LHCN-M2 (cell line): ENCODE measurements around the gene LIMS2. TPM values are rescaled to one million over a fixed set of nuclear protein-coding genes. Genes with fewer than 3 reads are reported as not detected.

ENCODE experiments used
- DNase-seq: peaks from one replicate; pipeline ENCODE4 v3.0.0-alpha.2; 2012; ENCODE audit warnings: low read depth
- total RNA-seq: library from RNA; depleted of rRNA; stranded (reverse); fragments of >200 nt; gene quantifications from 2 replicates; pipeline ENCODE4 v1.2.3, GENCODE V29; 2014

LIMS2 gene
- total RNA-seq, 1 experiment from 2014 or later = 2.3 TPM

DNA sequence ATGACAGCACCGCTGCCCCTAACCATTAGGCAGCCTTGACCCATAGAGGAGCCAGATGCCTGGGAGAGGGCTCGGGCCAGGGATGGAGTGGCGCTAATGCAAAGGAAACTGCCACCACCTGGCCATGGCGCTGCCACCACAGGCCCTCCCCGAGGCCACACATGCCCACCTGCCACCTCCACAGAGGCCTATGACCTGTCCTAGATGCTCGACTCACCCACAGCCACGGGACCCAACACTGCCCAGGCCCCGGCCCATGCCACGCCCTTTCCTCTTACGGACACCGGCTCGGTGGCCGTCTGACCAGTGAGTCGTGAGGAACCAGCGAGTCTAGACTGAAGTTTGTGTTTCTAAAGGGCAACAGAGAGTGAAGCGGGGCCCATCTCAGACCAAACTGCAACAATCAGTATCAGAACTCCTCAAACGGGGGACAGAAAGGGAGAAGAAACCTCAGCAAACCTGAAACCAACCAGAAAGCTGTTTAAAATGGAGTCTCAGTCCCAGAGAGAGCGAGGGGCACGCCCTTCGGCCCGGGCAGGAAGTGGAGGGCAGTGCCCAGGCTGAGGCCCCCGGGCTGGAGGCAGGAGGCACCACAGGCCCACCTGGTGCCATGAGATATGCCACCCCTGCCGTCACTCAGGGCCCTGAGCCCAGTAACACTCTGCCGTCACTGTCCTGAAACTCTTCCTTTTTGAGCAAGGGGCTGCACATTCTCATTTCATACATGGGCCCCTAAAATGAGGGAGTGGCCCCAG lies 28.7 kb downstream of the LIMS2 start:
- no peak for DNase-seq

DNA sequence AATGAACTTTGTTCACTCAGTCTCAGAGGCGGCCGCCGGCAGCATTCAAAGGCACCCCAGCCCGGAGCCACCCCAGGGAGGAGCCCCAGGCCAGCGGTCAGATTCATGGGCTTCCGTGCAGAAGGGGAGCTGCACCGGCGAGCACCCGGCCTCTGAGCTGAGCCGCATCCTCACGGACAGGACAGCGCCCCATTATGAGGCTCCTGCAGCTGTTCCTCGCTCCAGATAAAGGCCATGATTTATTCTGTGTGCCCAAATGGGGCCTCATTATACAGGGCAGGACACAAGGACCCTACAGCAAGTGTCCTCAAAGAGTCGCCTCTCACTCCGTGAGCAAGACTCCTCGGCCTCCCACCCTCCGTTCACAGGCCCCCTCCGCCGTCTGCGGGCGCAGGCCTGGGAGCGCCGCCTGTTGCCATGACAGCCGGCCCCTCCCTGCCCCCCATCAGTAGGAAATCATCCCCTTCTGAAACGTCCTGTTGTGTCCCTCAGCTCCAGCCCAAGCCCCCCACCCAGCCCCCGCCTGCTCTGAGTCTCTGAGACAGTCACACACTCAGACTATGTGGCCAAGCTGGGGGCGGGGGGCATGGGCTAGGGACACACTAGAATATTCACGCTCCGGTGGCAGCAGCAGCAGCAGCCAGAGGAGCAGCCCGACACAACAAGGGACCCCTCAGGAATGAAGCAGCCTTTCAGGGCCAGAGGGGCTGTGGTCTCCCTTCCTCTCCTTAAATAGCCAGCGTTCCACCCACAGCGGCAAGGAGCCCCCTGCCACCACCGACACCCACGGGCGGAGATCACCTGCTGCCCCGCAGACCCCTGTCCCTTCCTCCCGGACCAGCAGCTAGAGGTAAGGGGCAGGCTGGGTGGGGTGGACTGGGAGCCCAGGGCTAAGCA lies 29.7 kb downstream of the LIMS2 start, which contains the start of gene GPR17:
Gene GPR17 (plus strand): TSS at position 759 of the 897 bp plus-strand sequence. CDS start 4,583 bp downstream, outside the sequence.
- no peak for DNase-seq

DNA sequence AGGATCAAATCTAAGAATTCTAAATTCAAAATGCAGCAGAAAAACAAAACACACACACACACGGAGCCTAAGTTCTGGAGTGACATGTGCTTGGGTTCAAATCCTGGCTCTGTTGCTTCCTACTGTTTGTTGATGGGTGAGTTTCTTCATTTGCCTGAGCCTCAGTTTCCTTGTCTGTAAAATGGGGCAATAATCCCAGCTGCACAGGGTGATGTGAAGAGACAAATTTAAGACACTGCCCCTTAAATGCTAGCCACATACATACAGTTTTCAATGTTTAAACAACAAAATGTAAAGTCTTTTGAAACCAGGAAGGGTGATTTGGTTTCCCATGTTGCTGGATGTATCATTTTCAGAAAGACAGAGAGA lies 30.3 kb downstream of the LIMS2 start:
- DNase-seq = no peak

DNA sequence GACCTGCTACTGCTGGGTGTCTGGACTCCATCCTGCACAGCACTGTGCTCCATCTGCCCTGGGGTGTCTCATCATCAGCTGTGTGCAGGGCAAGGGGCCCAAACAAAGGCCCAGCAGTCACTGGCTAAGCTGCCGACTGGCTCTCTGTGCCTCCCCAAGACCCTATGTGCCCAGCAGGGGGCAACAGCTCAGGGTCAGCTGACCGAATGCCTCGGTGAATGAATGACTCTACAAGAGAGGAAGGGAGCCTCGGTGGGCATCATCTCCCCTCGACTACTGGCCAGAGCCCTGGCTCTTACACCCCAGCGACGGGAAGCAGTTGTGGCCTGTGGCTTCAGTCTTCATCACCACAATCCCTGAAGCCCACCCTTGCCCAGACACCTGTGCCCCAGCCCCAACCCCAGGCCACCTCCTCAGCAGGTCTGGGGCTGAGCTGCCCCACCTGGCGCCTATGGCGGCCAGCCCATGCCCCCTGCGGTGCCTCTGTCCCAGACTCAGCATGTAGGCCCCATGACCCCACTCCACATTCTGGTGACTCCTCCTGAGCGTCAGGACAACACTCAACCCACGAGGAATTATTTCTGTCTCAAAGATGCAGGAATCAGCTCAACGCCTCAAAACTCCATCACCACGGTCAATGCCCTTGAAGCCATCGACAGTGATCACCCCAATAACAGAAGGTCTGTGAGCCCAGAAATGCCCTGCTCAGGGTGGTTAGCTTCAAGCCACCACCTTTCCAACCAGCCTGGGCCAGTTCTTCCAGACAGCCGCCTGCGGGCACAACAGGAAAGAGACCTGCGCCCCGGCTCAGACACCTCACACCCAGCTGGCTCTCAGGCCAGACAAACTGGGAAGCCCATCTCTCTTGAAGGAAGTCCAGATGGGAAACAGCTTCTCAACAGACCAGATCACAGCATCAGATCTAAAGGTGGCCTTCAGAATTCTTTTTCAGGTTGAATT lies 31.0 kb downstream of the LIMS2 start:
- DNase-seq = no peak

DNA sequence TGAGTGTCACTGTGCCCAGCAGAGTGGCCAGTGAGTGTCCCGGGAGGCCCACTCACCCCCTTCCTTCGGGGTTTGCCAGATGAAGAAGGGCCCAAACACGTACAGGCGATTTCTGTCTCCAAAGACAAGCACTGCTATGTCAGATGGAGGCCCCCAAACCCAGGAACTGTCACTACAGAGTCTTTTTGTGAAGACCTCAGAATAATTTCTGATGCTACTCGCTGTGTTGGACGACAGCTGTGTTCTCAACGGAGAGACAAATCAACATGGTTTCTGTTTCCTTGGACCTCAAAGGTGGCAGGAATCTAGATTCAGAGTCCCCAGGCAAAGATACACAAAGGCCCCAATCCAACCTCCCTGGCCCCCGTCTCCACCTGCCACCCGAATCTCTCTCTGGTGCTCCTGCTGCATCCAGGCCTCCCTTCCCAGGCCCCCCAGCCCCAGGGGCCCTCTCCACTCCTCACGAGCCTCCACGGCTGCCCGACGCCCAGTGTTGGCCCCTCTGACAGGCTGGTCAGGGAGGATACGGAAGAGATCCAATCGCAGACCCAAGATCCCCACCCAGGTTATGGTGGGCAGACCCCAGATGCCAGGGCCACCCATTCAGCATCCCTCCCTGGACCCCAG lies 31.8 kb downstream of the LIMS2 start:
- no peak for DNase-seq

DNA sequence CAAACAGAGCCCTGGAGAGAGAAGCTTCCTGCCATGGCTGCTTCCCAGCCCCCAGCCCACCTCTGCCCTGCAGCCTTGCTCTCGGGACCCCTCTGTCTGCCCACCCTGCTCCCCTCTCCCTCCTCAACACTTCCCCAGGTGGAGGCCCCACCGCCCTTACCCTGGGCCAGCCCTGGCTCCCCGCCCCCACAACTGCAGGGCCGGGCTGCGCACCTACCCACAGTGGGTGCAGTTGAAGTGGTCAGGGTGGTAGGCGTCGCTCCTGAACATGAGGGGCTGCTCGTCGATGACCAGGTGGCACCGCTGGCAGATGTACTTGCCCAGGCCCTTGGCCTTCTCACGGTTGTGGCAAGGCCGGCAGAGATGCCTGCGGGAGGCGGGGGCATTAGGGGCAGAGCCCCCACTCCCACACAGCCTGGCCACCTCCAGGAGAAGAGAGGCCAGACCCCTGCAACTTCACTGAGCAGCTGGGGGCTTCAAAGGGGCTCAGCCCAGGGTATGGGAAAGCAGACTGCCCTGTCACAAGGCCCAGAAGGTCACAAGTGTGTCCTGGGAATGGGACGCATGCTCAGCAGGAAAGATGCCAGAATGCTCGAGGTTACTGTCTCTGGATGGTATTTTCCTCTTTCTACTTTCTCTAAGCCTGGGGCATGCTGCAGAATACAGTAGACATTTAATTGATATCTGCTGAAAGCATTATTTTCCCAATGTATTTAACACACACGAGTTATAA lies 32.5 kb downstream of the LIMS2 start:
- no peak for DNase-seq

DNA sequence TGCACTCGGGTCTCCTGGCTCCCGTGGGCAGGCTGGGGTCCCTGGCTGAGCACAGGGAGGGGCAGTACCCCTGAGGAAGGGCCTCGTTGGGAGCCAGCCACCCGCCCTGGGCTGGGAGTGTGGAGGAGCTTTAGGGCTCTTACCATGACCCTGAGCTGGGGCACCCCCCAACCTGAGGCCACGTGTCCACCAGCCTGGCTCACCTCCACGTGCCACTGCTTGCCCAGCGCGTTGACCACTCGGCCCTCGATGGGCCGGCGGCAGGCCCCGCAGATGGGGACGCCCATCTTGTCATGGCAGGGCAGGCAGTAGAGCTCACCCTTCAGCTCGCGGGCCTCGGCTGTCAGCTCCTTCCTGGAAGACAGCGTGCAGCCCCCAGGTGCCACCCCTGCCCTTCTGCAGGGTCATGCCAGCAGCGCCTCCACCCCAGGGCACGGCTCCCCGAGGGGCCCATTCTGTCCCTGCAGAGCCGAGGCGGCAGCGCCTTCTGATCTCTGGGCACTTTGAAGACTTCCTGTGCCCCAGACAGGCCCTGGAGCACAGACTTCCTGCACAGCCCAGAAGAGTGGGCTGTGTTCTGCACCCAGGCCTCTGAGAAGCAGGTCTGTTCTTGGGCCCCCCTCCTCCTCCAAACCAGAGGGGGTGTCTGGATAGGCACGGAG lies 33.4 kb downstream of the LIMS2 start:
- DNase-seq = no peak

DNA sequence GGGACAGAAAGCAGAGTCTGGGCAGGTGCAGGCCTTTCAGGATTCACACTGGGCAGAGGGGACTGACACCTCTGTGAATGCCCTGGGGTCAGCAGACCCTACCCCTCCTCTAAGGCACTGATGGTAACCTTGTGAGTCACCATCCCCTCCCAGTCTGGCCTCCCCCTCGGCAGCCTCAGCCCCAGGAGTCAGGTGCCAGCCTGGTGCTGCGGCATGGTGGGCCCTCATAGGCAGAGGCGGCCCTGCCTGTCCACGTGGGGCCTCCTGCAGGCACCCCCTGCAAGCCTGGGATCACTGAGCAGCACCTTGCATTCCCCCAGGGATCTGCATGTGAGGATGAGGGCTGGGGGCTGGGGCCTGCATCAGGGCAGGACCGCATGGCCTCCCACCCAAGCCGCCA lies 34.2 kb downstream of the LIMS2 start:
- no peak for DNase-seq

DNA sequence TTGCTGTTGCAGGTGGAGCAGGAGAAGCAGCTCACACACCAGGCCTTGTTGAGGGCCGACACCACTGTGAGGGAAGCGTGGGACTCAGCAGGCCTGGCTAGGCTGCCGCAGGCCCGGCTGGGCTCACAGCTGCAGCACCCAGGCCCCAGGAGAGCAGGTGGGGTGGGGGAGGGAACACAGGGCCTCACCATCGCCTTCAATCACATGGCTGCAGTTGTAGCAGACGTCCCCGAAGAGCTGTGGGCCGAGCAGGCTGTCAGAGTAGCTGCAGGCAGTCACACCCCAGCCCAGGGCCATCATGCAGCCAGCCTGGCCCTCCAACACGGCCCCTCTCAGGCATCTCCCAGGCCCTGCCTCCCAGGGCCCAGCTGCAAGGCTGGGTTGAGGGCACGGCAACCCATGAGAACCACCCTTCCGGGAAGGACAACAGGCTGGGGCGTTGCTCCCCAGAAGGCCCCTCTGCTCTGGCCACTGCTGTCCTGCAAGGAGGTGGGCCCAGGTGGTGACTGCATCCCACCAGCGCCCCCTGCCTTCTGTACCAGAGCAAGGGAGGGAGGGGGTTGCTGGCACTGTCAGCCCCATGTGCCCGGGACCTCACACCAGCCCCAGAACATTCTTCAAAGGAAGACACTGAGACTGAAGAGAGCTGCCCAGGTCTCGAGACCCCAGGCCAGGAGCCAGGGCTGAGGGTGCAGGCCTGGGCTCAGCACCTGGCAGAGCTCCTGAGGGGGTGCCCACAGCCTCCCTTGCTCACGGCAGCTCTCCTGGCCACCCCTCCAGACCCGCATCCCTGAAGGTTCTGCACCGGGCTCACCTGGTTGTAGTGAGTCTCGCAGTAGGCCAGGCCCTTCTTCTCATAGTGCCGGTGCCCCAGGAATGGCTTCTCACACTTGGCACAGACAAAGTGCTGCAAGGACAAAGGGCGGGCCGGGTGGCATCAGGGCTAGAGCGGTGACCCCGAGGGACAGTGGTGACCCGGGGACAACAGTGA lies 35.0 kb downstream of the LIMS2 start:
- no peak for DNase-seq

DNA sequence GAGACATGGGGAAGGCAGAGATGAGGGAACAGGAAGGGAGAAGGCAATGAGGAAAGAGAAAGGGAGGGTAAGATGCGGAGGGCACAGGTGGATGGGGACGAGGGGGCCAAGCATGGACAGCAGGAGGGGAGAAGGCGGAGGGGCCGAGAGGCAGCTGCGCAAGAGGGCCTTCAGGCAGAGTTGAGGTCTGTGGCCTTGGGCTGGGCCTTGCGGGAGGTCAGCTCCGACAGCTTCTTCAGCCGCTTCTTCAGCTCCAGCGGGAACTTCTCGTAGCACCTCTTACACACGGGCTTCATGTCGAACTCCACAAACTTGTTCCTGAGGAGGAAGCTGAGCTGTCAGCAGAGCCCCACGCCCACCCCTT lies 36.2 kb downstream of the LIMS2 start:
- no peak for DNase-seq

DNA sequence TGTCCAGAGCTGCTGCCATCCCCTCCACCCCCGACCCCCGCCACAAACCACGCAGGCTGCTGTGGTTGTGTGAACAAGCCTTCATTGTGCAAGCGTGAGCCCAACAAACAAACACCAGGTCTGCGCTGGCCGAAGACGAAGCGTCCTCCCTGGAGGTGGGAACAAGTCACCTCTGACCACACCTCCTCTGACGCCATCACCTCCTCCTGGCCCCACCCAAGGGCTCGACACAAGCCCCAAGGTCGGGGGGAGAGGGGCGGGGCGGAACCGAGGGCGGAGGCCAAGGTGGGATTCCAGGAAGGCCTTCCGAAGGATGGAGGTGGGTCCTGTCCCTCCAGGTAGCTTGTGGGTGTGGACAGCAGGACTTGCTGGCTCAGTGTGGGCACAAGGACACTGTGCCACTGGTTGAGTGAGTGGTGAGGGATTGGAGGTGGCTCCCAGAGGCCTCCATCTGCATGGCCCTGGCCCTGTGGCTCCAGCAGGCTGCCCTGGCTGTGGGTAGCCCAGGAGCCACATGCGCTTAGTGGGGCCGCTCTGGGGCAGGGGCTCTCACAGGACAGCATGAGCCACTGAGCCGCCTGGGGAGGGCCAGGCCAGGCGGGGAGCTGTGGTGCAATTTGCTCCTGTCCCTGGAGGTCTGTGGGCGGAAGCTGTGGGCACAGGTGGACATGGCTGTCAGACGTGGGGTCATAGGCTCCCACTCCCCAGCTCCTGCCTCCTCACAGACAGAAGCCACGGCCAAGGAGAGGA lies 36.8 kb downstream of the LIMS2 start:
- no peak for DNase-seq

DNA sequence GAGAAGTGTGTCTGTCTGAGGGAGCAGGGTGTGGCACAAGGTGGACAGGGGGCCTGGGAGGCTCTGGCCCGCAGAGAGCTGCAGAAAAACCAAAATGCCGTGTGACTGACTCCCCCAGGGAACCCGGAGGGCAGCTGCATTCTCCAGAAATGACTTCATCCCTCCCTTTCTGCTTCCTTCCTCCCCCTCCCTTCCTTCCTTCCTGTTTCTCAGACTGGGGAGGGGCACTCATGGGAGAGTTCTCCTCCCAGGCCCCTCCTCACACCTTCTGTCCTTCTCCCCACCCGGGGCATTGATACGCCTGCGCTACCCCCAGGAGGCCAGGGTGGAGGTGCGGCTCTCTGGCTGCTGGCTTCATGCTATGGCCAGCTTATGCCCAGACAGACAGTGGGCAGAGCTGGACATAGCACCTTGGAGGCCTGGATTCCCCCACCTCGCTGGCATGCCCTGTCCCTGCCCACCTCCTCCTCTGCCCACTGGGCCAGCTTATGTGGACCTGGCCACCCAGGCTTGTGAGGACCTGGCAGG lies 37.5 kb downstream of the LIMS2 start:
- DNase-seq = peak; percentile 88

DNA sequence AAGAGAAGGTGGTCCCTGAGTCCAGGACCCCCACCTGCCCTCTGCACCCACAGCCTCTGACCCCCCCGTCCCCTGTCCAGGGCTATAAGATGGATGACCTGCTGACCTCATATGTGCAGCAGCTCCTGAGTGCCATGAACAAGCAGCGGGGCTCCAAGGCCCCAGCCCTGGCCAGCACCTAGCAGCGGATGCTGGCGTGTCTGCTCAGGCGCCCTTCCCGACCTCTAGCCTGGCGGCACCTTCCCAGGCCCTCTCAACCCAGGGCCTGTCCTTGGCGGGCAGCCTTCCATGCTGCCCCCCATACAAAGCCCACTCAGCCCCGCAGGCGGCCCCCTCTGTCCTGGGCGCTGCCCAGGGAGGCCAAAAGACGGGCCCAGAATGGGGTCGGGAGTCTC lies 38.1 kb downstream of the LIMS2 start:
- DNase-seq = no peak

DNA sequence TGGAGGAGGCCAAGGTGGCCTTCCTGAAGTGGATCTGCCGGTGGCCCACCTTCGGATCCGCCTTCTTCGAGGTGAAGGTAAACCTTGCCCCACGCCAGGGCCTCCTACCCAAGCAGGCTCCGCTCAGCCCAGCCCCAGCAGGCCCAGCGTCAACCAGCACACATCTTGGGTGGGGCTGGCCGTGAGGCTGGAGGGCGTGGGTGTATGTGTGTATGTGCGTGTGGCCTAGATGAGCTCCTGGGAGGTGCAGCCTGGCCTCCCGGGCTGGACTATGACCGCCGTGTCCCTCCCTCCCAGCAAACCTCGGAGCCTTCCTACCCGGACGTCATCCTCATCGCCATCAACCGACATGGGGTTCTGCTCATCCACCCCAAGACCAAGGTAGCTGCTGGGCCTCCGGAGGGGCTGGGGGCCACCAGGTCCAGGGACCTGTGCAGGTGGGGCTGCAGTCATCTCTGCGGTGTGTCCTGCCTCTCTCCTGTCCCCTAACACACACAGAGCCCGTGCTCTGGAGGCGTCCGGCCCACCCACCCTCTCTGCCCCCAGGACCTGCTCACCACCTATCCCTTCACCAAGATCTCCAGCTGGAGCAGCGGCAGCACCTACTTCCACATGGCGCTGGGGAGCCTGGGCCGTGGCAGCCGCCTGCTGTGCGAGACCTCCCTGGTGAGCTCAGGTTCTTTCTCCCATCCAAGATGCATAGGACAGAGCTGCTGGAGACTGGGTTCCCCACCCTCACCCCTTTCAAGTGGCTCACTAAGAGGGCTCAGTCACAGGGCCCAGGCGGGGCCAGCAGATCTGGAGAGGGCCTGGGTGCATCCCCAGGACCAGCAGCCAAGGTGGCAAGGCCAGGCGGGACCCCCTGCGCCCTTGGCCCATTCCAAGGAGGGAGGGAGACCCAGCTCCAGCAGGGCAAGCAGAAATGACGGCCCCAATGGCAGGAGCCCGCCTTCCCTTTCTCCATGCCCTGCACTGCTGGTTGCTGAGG lies 38.8 kb downstream of the LIMS2 start:
- DNase-seq = no peak

DNA sequence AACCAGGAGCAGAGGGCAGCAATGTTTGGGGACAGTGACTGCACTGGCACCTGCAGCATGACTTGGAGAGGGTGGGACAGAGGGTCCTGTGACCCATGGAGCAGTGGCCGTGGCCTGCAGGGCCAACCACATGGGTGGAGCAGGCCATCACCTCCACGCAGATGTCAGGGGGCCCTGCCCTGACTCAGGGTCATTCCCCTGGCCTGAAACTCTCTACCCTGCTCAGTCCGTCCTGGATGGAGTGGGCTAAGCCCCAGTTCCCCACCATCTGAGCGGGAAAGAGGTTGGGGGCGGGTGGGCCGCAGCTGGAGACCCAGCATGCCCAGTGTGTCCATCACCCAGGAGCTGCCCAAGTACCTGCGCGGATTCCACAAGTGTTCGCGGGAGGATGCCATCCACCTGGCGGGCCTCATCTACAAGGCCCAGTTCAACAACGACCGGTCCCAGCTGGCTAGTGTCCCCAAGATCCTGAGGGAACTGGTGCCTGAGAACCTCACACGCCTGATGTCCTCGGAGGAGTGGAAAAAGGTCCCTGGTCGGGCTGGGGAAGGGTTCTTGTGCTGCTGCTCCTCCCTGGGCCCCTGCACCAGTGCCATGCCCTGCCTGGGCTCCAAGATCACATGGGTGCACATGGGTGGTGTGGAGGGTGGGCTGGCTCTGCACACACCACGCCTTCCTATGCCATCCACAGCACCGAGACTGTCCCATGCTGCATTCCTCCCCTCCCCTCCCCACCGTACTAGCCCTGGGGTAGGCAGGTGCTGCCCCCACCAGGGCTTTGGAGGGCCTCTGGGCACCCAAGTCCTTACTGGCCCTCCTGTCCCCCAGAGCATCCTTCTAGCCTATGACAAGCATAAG lies 39.7 kb downstream of the LIMS2 start:
- DNase-seq = no peak
